AML-193 (cell line): ENCODE data around the gene CARD8.

Experiments used
- DNase-seq, 2 experiments: peaks; one replicate each; lab custom pipeline; 2025; lab: John Stamatoyannopoulos, UW

The CARD8 gene

GRCh38 chr19:48213959-48214358 is 41.8 kb downstream of the CARD8 start:
- no peak for DNase-seq

- DNase-seq: no peak
These were observed 45.7 kb downstream of the CARD8 start for GRCh38 chr19:48210005-48210404.

- DNase-seq: no peak
These were observed 49.2 kb downstream of the CARD8 start for GRCh38 chr19:48206397-48207093.

- peak; percentile 94 to 95 for DNase-seq
These were observed 51.7 kb downstream of the CARD8 start for GRCh38 chr19:48203794-48204628.

GRCh38 chr19:48203222-48203793 is 52.4 kb downstream of the CARD8 start:
- no peak for DNase-seq

- no peak for DNase-seq
These were observed 58.6 kb downstream of the CARD8 start for GRCh38 chr19:48196933-48197665.

GRCh38 chr19:48196321-48196763 is 59.4 kb downstream of the CARD8 start:
- no peak for DNase-seq

GRCh38 chr19:48194844-48195830 is 60.6 kb downstream of the CARD8 start:
- no peak for DNase-seq

GRCh38 chr19:48194041-48194843 is 61.5 kb downstream of the CARD8 start:
- no peak for DNase-seq

GRCh38 chr19:48192750-48193149 is 63.0 kb downstream of the CARD8 start:
- no peak for DNase-seq

GRCh38 chr19:48190885-48191284 is 64.8 kb downstream of the CARD8 start:
- no peak for DNase-seq

GRCh38 chr19:48190288-48190884 is 65.3 kb downstream of the CARD8 start:
- no peak for DNase-seq

GRCh38 chr19:48186541-48186991 is 69.1 kb downstream of the CARD8 start:
- no peak for DNase-seq

- no peak for DNase-seq
These were observed 69.7 kb downstream of the CARD8 start for GRCh38 chr19:48186015-48186414.

GRCh38 chr19:48183356-48183755 is 72.4 kb downstream of the CARD8 start:
- DNase-seq: no peak

GRCh38 chr19:48182434-48182833 is 73.3 kb downstream of the CARD8 start:
- no peak for DNase-seq

- no peak for DNase-seq
These were observed 74.2 kb downstream of the CARD8 start for GRCh38 chr19:48181505-48181904.

GRCh38 chr19:48176226-48176625 is 79.5 kb downstream of the CARD8 start:
- DNase-seq: no peak

GRCh38 chr19:48175578-48175977 is 80.1 kb downstream of the CARD8 start:
- no peak for DNase-seq
